Activated CD8-positive, alpha-beta T cell treated with anti-CD3 and anti-CD28 coated beads for 36 hours (primary cell): ENCODE results near the gene SLC2A4. TPM values are rescaled to one million over a fixed set of nuclear protein-coding genes. Genes with fewer than 3 reads are reported as not detected.

ENCODE experiments used
- ATAC-seq: fragments of 200-7000 bp; cut with Tn5 transposase; one replicate; pipeline ENCODE4 v1.10.0; 2021; ENCODE audit warnings: mild to moderate bottlenecking, moderate library complexity
- CTCF ChIA-PET: fragments of 350-600 bp; sonication (Branson Sonifier 250); formaldehyde crosslinking; loops from one replicate; lab custom pipeline; 2021; ENCODE audit warnings: antibody characterized with exemption; lab: Charles Lee
- POLR2A ChIA-PET: fragments of 350-600 bp; sonication (Branson Sonifier 250); formaldehyde crosslinking; loops from one replicate; lab custom pipeline; 2021; ENCODE audit warnings: antibody characterized with exemption; lab: Charles Lee
- DNase-seq: peaks from one replicate; pipeline ENCODE4 v3.0.0-alpha.2; 2020
- H3K27ac Mint-ChIP-seq: one replicate; pipeline ENCODE4 v1.8.0; 2021; ENCODE audit warnings: mild to moderate bottlenecking, mixed read lengths
- H3K27me3 Mint-ChIP-seq: one replicate; pipeline ENCODE4 v1.8.0; 2021; ENCODE audit warnings: mixed read lengths
- H3K36me3 Mint-ChIP-seq: one replicate; pipeline ENCODE4 v1.8.0; 2021; ENCODE audit warnings: low read depth, mixed read lengths
- H3K4me1 Mint-ChIP-seq: one replicate; pipeline ENCODE4 v1.8.0; 2021; ENCODE audit warnings: low read depth, mixed read lengths
- H3K4me3 Mint-ChIP-seq: one replicate; pipeline ENCODE4 v1.8.0; 2021; ENCODE audit warnings: mild to moderate bottlenecking, moderate library complexity, mixed read lengths
- H3K9me3 Mint-ChIP-seq: one replicate; pipeline ENCODE4 v1.8.0; 2021; ENCODE audit warnings: mixed read lengths
- CTCF ChIP-seq: fragments of 200-600 bp; IDR thresholded peaks from one replicate; pipeline ENCODE4 v1.8.0; 2022; ENCODE audit warnings: antibody characterized with exemption, mild to moderate bottlenecking
- intact Hi-C: fragments of 100-400 bp; cut with micrococcal nuclease; formaldehyde crosslinking; loops from one replicate; pipeline ENCODE4 v1.10.0; 2022
- total RNA-seq, 2 experiments: library from RNA; stranded (reverse); gene quantifications; one replicate each; pipeline ENCODE4 v1.2.3, GENCODE V29; 2021

SLC2A4 gene
- total RNA-seq, 2 experiments from 2014 or later = 0.07 to 0.25 TPM

GRCh38 chr17:7292729-7293128, 11.2 kb downstream of the SLC2A4 start:
- ATAC-seq = no peak
- intact Hi-C loops = no loop called here

GRCh38 chr17:7293159-7293558, 11.6 kb downstream of the SLC2A4 start:
- ChIA-PET CTCF (interaction anchor here (1.0 to 2.7 kb wide), 3 partner anchors 11 to 247 kb away, joined by 3 to 14 read pairs (median 5); partner anchors contain the start of gene SLC2A4), POLR2A (interaction anchor here (0.6 to 1.9 kb wide), 5 partner anchors 9 to 59 kb away, joined by 3 to 7 read pairs (median 3); partner anchors contain the start of genes DVL2 and SLC2A4)
- intact Hi-C loops = no loop called here
- ATAC-seq = no peak
- no peak for TF ChIP-seq CTCF
- Mint-ChIP-seq H3K4me1 (peaks cover 14% of the 10 kb centered on the region), H3K36me3 (no peaks in the 10 kb centered on the region), H3K27ac (no peak overlapping the region), H3K9me3 (no peaks in the 10 kb centered on the region), H3K4me3 (no peak overlapping the region), H3K27me3 (peaks cover 25% of the 10 kb centered on the region)
- no peak for DNase-seq

More at GRCh38 chr17:7292729-7293128, 11.2 kb downstream of the SLC2A4 start:
- H3K36me3 Mint-ChIP-seq = no peaks in the 10 kb centered on the region
- ChIA-PET CTCF (interaction anchor here (1.2 to 2.7 kb wide), 2 partner anchors 11 to 247 kb away, joined by 5 to 14 read pairs; partner anchors contain the start of gene SLC2A4), POLR2A (interaction anchor here (0.8 to 1.9 kb wide), 5 partner anchors 9 to 59 kb away, joined by 3 to 7 read pairs (median 3); partner anchors contain the start of genes DVL2 and SLC2A4)
- H3K4me3 Mint-ChIP-seq = no peak overlapping the region
- peaks cover 14% of the 10 kb centered on the region for H3K4me1 Mint-ChIP-seq
- no peak overlapping the region for H3K27ac Mint-ChIP-seq
- no peaks in the 10 kb centered on the region for H3K9me3 Mint-ChIP-seq
- no peak for DNase-seq
- H3K27me3 Mint-ChIP-seq = peaks cover 26% of the 10 kb centered on the region
- no peak for TF ChIP-seq CTCF

GRCh38 chr17:7293816-7294613, 12.5 kb downstream of the SLC2A4 start:
- intact Hi-C loops = loop anchor here (2.0 kb wide), 1 partner anchor 13 kb away; the partner anchor contains the start of gene SLC2A4
- Mint-ChIP-seq H3K27me3 (peaks cover 23% of the 10 kb centered on the region), H3K4me1 (peaks cover 14% of the 10 kb centered on the region), H3K27ac (no peak overlapping the region), H3K36me3 (no peaks in the 10 kb centered on the region), H3K4me3 (peak overlapping the region; percentile 24), H3K9me3 (no peaks in the 10 kb centered on the region)
- CTCF ChIA-PET = interaction anchor here (0.6 to 2.7 kb wide), 3 partner anchors 12 to 29 kb away, joined by 3 to 14 read pairs (median 3); partner anchors contain the start of gene SLC2A4
- peak; percentile 42 for DNase-seq
- POLR2A ChIA-PET = interaction anchor here (0.6 to 1.9 kb wide), 3 partner anchors 12 to 26 kb away, joined by 3 to 7 read pairs (median 5); partner anchors contain the start of gene SLC2A4
- no peak for ATAC-seq
- no peak for TF ChIP-seq CTCF

- Mint-ChIP-seq H3K4me1 (peaks cover 14% of the 10 kb centered on the region), H3K27ac (no peak within 1 kb of the TSS), H3K4me3 (peak within 1 kb of the TSS; percentile 66), H3K36me3 (no peaks in the 10 kb centered on the region), H3K27me3 (peaks cover 23% of the 10 kb centered on the region), H3K9me3 (no peaks in the 10 kb centered on the region)
- peak; percentile 82 for DNase-seq
- intact Hi-C loops = loop anchor here (2.0 kb wide), 1 partner anchor 14 kb away; the partner anchor contains the start of gene SLC2A4
- ChIA-PET CTCF (no interaction called here), POLR2A (no interaction called here)
- ATAC-seq = peak; percentile 90
- TF ChIP-seq CTCF = no peak
Observed at GRCh38 chr17:7294614-7295153, 13.2 kb downstream of the SLC2A4 start, which contains the start of gene YBX2. TSS of gene YBX2 (minus strand) at chr17:7294639. CDS start at chr17:7294500, 139 bp downstream.
